OCI-LY3 (cell line): ENCODE measurements around the gene SH3RF3.

ENCODE experiments used
- CTCF ChIP-seq: fragments of 200-600, 300-600 bp; sonication (generic); IDR thresholded peaks from 2 replicates; pipeline ENCODE4 v1.5.1; 2014; ENCODE audit warnings: antibody characterized with exemption, low read length, low read depth
- EZH2phosphoT487 ChIP-seq: fragments of 200-600 bp; shearing (Covaris generic); IDR thresholded peaks from 2 replicates; pipeline ENCODE4 v1.6.1; 2018; ENCODE audit warnings: antibody characterized with exemption, mixed run types, low read depth

GRCh38 chr2:109537565-109538222 lies 408.7 kb downstream of the SH3RF3 start:
- no peak for TF ChIP-seq CTCF
- no peak for TF ChIP-seq EZH2phosphoT487
